ENCODE results near the gene PPP2R5C. TPM values are rescaled to one million over a fixed set of nuclear protein-coding genes. Genes with fewer than 3 reads are reported as not detected.

PPP2R5C gene
- total and polyA plus RNA-seq, 2 donors (not counting 3 experiments of a cell fraction or from before 2014, with no cell fraction given): 42.6 to 83.6 TPM

- no peak for FAIRE-seq
- ChIA-PET CTCF (no interaction called here), POLR2A (no interaction called here)
- H3K4me1 ChIP-seq (ENCODE audit: control insufficient read depth, extremely low read depth, insufficient read depth, low read length): peaks cover 6% of the 10 kb centered on the region
- H3K36me3 ChIP-seq (ENCODE audit: control insufficient read depth in 2 of 2, extremely low read depth in 1 of 2, insufficient read depth in 2 of 2, low read length in 2 of 2): peaks cover 0 to 21% of the 10 kb centered on the region in 2 experiments
- no peak for DNase-seq (ENCODE audit: low read depth, low spot score)
- H3K4me3 ChIP-seq (replicated peaks in 1 of 3; ENCODE audit: insufficient read depth in 1 of 3, low read depth in 1 of 3, low read length in 3 of 3): no peak overlapping the region
- no peak overlapping the region for H3K9ac ChIP-seq (replicated peaks; ENCODE audit: extremely low read depth, insufficient read depth, low read length)
- peaks cover 13% of the 10 kb centered on the region for H3K79me2 ChIP-seq (ENCODE audit: control insufficient read depth, insufficient read depth, low read length)
- no peaks in the 10 kb centered on the region for H3K9me3 ChIP-seq (replicated peaks; ENCODE audit: control insufficient read depth, insufficient read depth, low read length)
- H3K4me2 ChIP-seq (ENCODE audit: insufficient read depth, low read length): no peak overlapping the region
- no peak overlapping the region for H3K27ac ChIP-seq (ENCODE audit: insufficient read depth, low read depth, low read length)
- H3K9me1 ChIP-seq (replicated peaks; ENCODE audit: control insufficient read depth, extremely low read depth, insufficient read depth, low read length): no peaks in the 10 kb centered on the region
- H3K27me3 ChIP-seq (ENCODE audit: control insufficient read depth in 2 of 2, insufficient read depth in 2 of 2, low read length in 2 of 2): no peaks in the 10 kb centered on the region
- no peak overlapping the region for H2AFZ ChIP-seq (ENCODE audit: low read depth, low read length)
- no peak for TF ChIP-seq MAX (IDR thresholded peaks at IDR 0.05; ENCODE audit: insufficient read depth, insufficient read length)
- intact Hi-C loops (cut with micrococcal nuclease): no loop called here
- H4K20me1 ChIP-seq (replicated peaks; ENCODE audit: control insufficient read depth, extremely low read depth, insufficient read depth, low read length): no peaks in the 10 kb centered on the region
- no TSS peak for BruUV-seq (replicated peaks)
- dilution Hi-C loops (cut with MboI; ENCODE audit: extremely low pct_ligation_motif_present, low sequenced_read_pairs): no loop called here
Observed at GRCh38 chr14:101881426-101881825, 119.9 kb downstream of the PPP2R5C start.

- H2AFZ ChIP-seq (ENCODE audit: low read depth, low read length): no peak overlapping the region
- CTCF ChIA-PET: interaction anchor here (1.5 kb wide), 1 partner anchor 111 kb away, joined by 6 read pairs; no protein-coding TSS in a partner anchor
- POLR2A ChIA-PET: no interaction called here
- peaks cover 0 to 24% of the 10 kb centered on the region in 2 experiments for H3K36me3 ChIP-seq (ENCODE audit: control insufficient read depth in 2 of 2, extremely low read depth in 1 of 2, insufficient read depth in 2 of 2, low read length in 2 of 2)
- no TSS peak for BruUV-seq (replicated peaks)
- H3K79me2 ChIP-seq (ENCODE audit: control insufficient read depth, insufficient read depth, low read length): peaks cover 10% of the 10 kb centered on the region
- peaks cover 2% of the 10 kb centered on the region for H3K4me1 ChIP-seq (ENCODE audit: control insufficient read depth, extremely low read depth, insufficient read depth, low read length)
- H3K27ac ChIP-seq (ENCODE audit: insufficient read depth, low read depth, low read length): no peak overlapping the region
- TF ChIP-seq CTCF (IDR thresholded peaks at IDR 0.05; ENCODE audit: extremely low read depth in 1 of 2, insufficient read depth in 1 of 2, low read depth in 1 of 2, low read length in 2 of 2) (no peak), JUN (IDR thresholded peaks at IDR 0.05; ENCODE audit: borderline replicate concordance, insufficient read depth, insufficient read length, low read depth) (no peak), POLR2AphosphoS5 (IDR thresholded peaks at IDR 0.05; ENCODE audit: insufficient read depth, low read depth, low read length) (no peak), GATA2 (IDR thresholded peaks at IDR 0.05; ENCODE audit: insufficient read depth, insufficient read length, low read depth, low read length) (no peak), EZH2 (IDR thresholded peaks at IDR 0.05; ENCODE audit: borderline replicate concordance, low read depth, low read length, severe bottlenecking) (no peak), MYC (IDR thresholded peaks at IDR 0.05; ENCODE audit: low read depth, low read length) (no peak), MAX (IDR thresholded peaks at IDR 0.05; ENCODE audit: insufficient read depth, insufficient read length) (no peak), POLR2A (IDR thresholded peaks at IDR 0.05; ENCODE audit: low read depth, low read length) (no peak), FOS (IDR thresholded peaks at IDR 0.05; ENCODE audit: borderline replicate concordance, insufficient read depth, low read length) (no peak)
- H3K9me3 ChIP-seq (replicated peaks; ENCODE audit: control insufficient read depth, insufficient read depth, low read length): no peaks in the 10 kb centered on the region
- intact Hi-C loops (cut with micrococcal nuclease) (no loop called here), dilution Hi-C loops (cut with MboI; ENCODE audit: extremely low pct_ligation_motif_present, low sequenced_read_pairs) (no loop called here)
- no peak overlapping the region for H3K9ac ChIP-seq (replicated peaks; ENCODE audit: extremely low read depth, insufficient read depth, low read length)
- no peak for DNase-seq (ENCODE audit: low read depth, low spot score)
- FAIRE-seq: no peak
- no peaks in the 10 kb centered on the region for H3K9me1 ChIP-seq (replicated peaks; ENCODE audit: control insufficient read depth, extremely low read depth, insufficient read depth, low read length)
- H3K4me2 ChIP-seq (ENCODE audit: insufficient read depth, low read length): no peak overlapping the region
- no peaks in the 10 kb centered on the region for H3K27me3 ChIP-seq (ENCODE audit: control insufficient read depth in 2 of 2, insufficient read depth in 2 of 2, low read length in 2 of 2)
- no peaks in the 10 kb centered on the region for H4K20me1 ChIP-seq (replicated peaks; ENCODE audit: control insufficient read depth, extremely low read depth, insufficient read depth, low read length)
- H3K4me3 ChIP-seq (replicated peaks in 1 of 3; ENCODE audit: insufficient read depth in 1 of 3, low read depth in 1 of 3, low read length in 3 of 3): no peak overlapping the region
Observed at GRCh38 chr14:101882141-101882935, 120.8 kb downstream of the PPP2R5C start.
